ENCODE results near the gene CHDH. TPM values are rescaled to one million over a fixed set of nuclear protein-coding genes. Genes with fewer than 3 reads are reported as not detected.

CHDH gene
- total RNA-seq, 1 experiment from 2014 or later: 28.5 TPM

DNA sequence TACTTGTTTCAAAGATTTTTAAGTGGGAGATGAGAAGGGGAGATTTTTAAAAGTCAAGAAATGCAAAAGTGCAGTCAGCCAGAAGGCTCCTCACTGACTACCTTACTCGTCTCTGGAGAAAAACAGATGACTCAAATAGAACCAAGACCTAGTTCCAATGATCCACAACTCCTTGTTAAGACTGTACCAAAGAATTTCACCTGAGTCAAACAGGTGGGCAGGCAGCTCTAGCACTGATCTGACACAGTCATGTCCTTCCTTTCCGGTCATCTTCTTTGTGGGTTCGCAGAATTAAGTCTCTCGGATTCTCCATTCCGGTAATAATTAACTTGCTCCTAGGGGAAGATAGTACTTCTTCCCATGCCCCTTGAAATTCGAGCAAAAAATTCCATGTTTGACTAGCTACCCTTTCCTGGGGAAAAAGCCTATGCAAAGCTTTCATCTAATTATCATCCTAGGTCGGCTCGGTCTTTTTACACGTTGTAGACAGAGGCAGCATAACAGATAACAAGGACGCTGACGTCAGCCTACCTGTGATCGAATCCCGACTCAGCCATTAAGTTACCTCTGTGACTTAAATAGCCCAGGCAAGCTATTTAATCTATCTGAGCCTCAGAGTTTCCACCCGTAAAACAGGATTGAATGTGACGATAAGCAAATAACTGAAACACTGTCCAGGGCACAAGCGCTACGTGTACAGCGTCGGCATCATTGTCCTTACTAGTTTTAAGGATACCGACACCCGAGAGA lies 44.7 kb upstream of the CHDH start:
- CTCF ChIA-PET: interaction anchor here (0.6 to 1.8 kb wide), 2 partner anchors 46 to 629 kb away, joined by 3 to 5 read pairs; no protein-coding TSS in a partner anchor
- TF ChIP-seq, protein P1, sequence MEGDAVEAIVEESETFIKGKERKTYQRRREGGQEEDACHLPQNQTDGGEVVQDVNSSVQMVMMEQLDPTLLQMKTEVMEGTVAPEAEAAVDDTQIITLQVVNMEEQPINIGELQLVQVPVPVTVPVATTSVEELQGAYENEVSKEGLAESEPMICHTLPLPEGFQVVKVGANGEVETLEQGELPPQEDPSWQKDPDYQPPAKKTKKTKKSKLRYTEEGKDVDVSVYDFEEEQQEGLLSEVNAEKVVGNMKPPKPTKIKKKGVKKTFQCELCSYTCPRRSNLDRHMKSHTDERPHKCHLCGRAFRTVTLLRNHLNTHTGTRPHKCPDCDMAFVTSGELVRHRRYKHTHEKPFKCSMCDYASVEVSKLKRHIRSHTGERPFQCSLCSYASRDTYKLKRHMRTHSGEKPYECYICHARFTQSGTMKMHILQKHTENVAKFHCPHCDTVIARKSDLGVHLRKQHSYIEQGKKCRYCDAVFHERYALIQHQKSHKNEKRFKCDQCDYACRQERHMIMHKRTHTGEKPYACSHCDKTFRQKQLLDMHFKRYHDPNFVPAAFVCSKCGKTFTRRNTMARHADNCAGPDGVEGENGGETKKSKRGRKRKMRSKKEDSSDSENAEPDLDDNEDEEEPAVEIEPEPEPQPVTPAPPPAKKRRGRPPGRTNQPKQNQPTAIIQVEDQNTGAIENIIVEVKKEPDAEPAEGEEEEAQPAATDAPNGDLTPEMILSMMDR (IDR thresholded peaks at IDR 0.05; ENCODE audit: unreplicated experiment): no peak
- TSS peak; percentile 51 for BruUV-seq (replicated peaks)
- Mint-ChIP-seq H3K27me3 (ENCODE audit: unreplicated experiment) (peaks cover 13% of the 10 kb centered on the region), H3K36me3 (ENCODE audit: insufficient read depth, unreplicated experiment) (peaks cover 45% of the 10 kb centered on the region), H3K9me3 (ENCODE audit: low read depth, unreplicated experiment) (no peaks in the 10 kb centered on the region), H3K4me1 (ENCODE audit: low read depth, unreplicated experiment) (peaks cover 31% of the 10 kb centered on the region), H3K4me3 (ENCODE audit: low read depth, unreplicated experiment) (peak overlapping the region; percentile 91), H3K27ac (ENCODE audit: unreplicated experiment) (peak overlapping the region; percentile 99)
- DNase-seq: no peak
- intact Hi-C loops (cut with micrococcal nuclease; ENCODE audit: unreplicated experiment): no loop called here

DNA sequence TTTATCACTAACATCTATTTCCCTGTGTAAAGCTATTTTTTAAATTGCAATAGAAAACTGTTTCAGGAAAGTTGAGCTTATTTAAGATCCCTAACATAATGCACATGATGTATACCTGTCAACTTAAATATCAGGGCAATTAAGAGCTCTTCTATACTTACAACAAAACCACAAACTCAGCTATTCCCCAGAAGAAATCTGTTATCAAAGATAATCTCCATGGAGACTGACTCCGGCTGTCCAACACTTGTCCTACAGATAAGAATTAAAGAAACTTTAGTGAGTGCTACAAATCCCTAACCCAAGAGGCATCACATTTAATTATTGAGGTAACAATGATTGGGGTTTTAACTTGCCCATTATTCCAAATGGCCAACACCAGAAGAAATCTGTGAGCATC lies 42.0 kb upstream of the CHDH start:
- no peak for DNase-seq
- no peaks in the 10 kb centered on the region for H3K9me3 Mint-ChIP-seq (ENCODE audit: low read depth, unreplicated experiment)
- BruUV-seq (replicated peaks): no TSS peak
- CTCF ChIA-PET: no interaction called here
- H3K27me3 Mint-ChIP-seq (ENCODE audit: unreplicated experiment): peaks cover under 1% of the 10 kb centered on the region
- H3K27ac Mint-ChIP-seq (ENCODE audit: unreplicated experiment): no peak overlapping the region
- H3K4me3 Mint-ChIP-seq (ENCODE audit: low read depth, unreplicated experiment): no peak overlapping the region
- peaks cover 49% of the 10 kb centered on the region for H3K36me3 Mint-ChIP-seq (ENCODE audit: insufficient read depth, unreplicated experiment)
- TF ChIP-seq, protein P1 (IDR thresholded peaks at IDR 0.05; ENCODE audit: unreplicated experiment): no peak
- H3K4me1 Mint-ChIP-seq (ENCODE audit: low read depth, unreplicated experiment): peaks cover 34% of the 10 kb centered on the region
- intact Hi-C loops (cut with micrococcal nuclease; ENCODE audit: unreplicated experiment): no loop called here

DNA sequence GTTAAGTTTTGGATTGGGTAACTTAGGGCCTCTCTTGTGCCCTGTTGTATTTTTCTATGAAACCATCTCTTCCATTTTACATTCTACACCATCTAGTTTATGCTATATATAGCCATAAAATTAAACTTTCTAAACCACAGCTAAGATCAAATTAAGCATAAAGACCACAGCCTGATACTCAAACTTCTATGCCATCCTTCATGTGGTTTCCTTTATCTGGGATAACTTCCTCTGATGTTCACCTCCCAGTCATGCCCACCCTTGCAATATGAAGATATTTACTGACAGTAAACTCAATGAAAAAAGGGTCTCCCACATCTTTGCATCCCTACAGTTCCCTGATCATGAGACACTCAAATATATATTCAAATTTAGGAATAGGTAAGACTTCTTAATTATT lies 41.2 kb upstream of the CHDH start:
- DNase-seq: no peak
- Mint-ChIP-seq H3K36me3 (ENCODE audit: insufficient read depth, unreplicated experiment) (peaks cover 51% of the 10 kb centered on the region), H3K9me3 (ENCODE audit: low read depth, unreplicated experiment) (no peaks in the 10 kb centered on the region), H3K4me1 (ENCODE audit: low read depth, unreplicated experiment) (peaks cover 36% of the 10 kb centered on the region), H3K27me3 (ENCODE audit: unreplicated experiment) (no peaks in the 10 kb centered on the region), H3K27ac (ENCODE audit: unreplicated experiment) (no peak overlapping the region), H3K4me3 (ENCODE audit: low read depth, unreplicated experiment) (no peak overlapping the region)
- CTCF ChIA-PET: no interaction called here
- no TSS peak for BruUV-seq (replicated peaks)
- TF ChIP-seq, protein P1 (IDR thresholded peaks at IDR 0.05; ENCODE audit: unreplicated experiment): no peak
- intact Hi-C loops (cut with micrococcal nuclease; ENCODE audit: unreplicated experiment): no loop called here

DNA sequence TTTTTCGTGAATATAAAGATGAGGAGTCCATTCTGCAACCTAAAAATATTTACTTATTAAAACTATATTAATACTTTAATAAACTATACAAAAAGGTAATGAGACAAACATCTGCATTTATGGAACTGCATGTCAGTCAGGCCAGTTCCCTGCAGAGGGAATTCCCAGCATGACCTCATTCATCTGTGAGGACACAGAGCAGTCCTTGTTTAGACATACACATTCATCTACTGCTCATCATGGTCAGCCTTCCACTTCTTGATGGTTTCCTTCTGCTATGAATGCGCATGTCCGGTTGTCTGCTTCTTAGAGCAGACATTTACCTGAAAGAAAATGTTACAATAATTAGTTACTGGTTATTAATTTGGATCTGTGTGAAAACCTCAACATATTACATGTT lies 39.0 kb upstream of the CHDH start:
- peaks cover 37% of the 10 kb centered on the region for H3K4me1 Mint-ChIP-seq (ENCODE audit: low read depth, unreplicated experiment)
- no TSS peak for BruUV-seq (replicated peaks)
- intact Hi-C loops (cut with micrococcal nuclease; ENCODE audit: unreplicated experiment): no loop called here
- no peaks in the 10 kb centered on the region for H3K27me3 Mint-ChIP-seq (ENCODE audit: unreplicated experiment)
- H3K9me3 Mint-ChIP-seq (ENCODE audit: low read depth, unreplicated experiment): no peaks in the 10 kb centered on the region
- CTCF ChIA-PET: no interaction called here
- no peak overlapping the region for H3K4me3 Mint-ChIP-seq (ENCODE audit: low read depth, unreplicated experiment)
- TF ChIP-seq, protein P1 (IDR thresholded peaks at IDR 0.05; ENCODE audit: unreplicated experiment): no peak
- no peak overlapping the region for H3K27ac Mint-ChIP-seq (ENCODE audit: unreplicated experiment)
- peaks cover 49% of the 10 kb centered on the region for H3K36me3 Mint-ChIP-seq (ENCODE audit: insufficient read depth, unreplicated experiment)
- no peak for DNase-seq

All from Calu3 (cell line).